GM12878 (cell line): Measurements from ENCODE around the gene TK2. TPM values are rescaled to one million over a fixed set of nuclear protein-coding genes. Genes with fewer than 3 reads are reported as not detected.

Experiments
- ATAC-seq: fragments of 200-7000 bp; cut with Tn5 transposase; 3 replicates; pipeline ENCODE4 v1.9.1; 2020; ENCODE audit warnings: mild to moderate bottlenecking, moderate library complexity
- BruUV-seq: library from RNA; stranded (reverse); fragments of 400-500 nt; replicated peaks from 2 replicates; lab custom pipeline; 2021; lab: Mats Ljungman, UMichigan
- CTCF ChIA-PET: fragments of 300-600 bp; sonication (Branson Sonifier 250); formaldehyde crosslinking; extraction: SDS; loops from one replicate; lab custom pipeline; 2021; ENCODE audit warnings: inconsistent platforms; lab: Yijun Ruan, JAX
- POLR2A ChIA-PET: fragments of 350-600 bp; formaldehyde crosslinking; extraction: SDS; loops from one replicate; lab custom pipeline; 2021; ENCODE audit warnings: inconsistent platforms; lab: Charles Lee
- RAD21 ChIA-PET: fragments of 300-600 bp; sonication (Branson Sonifier 250); formaldehyde crosslinking; loops from one replicate; lab custom pipeline; 2023; ENCODE audit warnings: antibody characterized with exemption; ENCODE audit not compliant: unreplicated experiment; lab: Charles Lee
- SMC1A ChIA-PET: fragments of 300-600 bp; sonication (Branson Sonifier 250); formaldehyde crosslinking; loops from one replicate; lab custom pipeline; 2023; ENCODE audit not compliant: unreplicated experiment, uncharacterized antibody; lab: Charles Lee
- DNase-seq: peaks from one replicate; pipeline ENCODE4 v3.0.0-alpha.2; 2011; ENCODE audit warnings: low read depth, low spot score
- FAIRE-seq: peaks from 3 replicates; lab custom pipeline; 2011; peaks lifted over from hg19 to GRCh38; lab: Jason Lieb, UNC
- H2AFZ ChIP-seq: 2 replicates; pipeline ENCODE4 v1.6.0; 2011; ENCODE audit warnings: low read depth, low read length, control low read depth; ENCODE audit not compliant: control insufficient read depth
- H3K27ac ChIP-seq: 2 replicates; pipeline ENCODE4 v1.5.1; 2011; ENCODE audit warnings: control low read depth; ENCODE audit not compliant: control insufficient read depth, insufficient read depth
- H3K27me3 ChIP-seq, 2 experiments: replicated peaks in 1 of 2; 2 replicates each; pipeline versions ENCODE4 v1.6.0 to v1.6.1; 2011; ENCODE audit warnings: low read length in 1 of 2; ENCODE audit not compliant: control insufficient read depth in 2 of 2, insufficient read depth in 2 of 2
- H3K36me3 ChIP-seq, 2 experiments: 2 replicates each; pipeline ENCODE4 v1.5.1; 2011; ENCODE audit warnings: low read length in 1 of 2; ENCODE audit not compliant: control insufficient read depth in 2 of 2, insufficient read depth in 2 of 2
- H3K4me1 ChIP-seq: 2 replicates; pipeline ENCODE4 v1.6.1; 2011; ENCODE audit warnings: mild to moderate bottlenecking, low read length, moderate library complexity, mixed read lengths; ENCODE audit not compliant: control insufficient read depth, insufficient read depth
- H3K4me2 ChIP-seq: 2 replicates; pipeline ENCODE4 v1.6.0; 2011; ENCODE audit warnings: control low read depth; ENCODE audit not compliant: control insufficient read depth, insufficient read depth
- H3K4me3 ChIP-seq: fragments of 200-600 bp; sonication (generic); 2 replicates; pipeline ENCODE4 v1.5.1; 2016
- H3K79me2 ChIP-seq: 2 replicates; pipeline ENCODE4 v1.6.0; 2011; ENCODE audit warnings: low read length; ENCODE audit not compliant: control insufficient read depth, insufficient read depth
- H3K9ac ChIP-seq: 2 replicates; pipeline ENCODE4 v1.8.0; 2011; ENCODE audit warnings: low read length, control low read depth, mixed read lengths; ENCODE audit not compliant: control insufficient read depth, insufficient read depth
- H3K9me3 ChIP-seq: replicated peaks from 3 replicates; pipeline ENCODE4 v1.5.1; 2011; ENCODE audit warnings: mild to moderate bottlenecking, low read length; ENCODE audit not compliant: control insufficient read depth, insufficient read depth
- H4K20me1 ChIP-seq: 2 replicates; pipeline ENCODE4 v1.6.0; 2011; ENCODE audit not compliant: control insufficient read depth, insufficient read depth
- BRCA1 ChIP-seq: IDR thresholded peaks from 2 replicates; pipeline ENCODE4 v1.6.1; 2011; ENCODE audit warnings: low read depth, low read length, improper control_type of control experiment
- CBFB ChIP-seq: IDR thresholded peaks from 2 replicates; pipeline ENCODE4 v1.6.1; 2016; ENCODE audit warnings: antibody characterized with exemption, low read depth
- PAX8 ChIP-seq: fragments of 450-650 bp; IDR thresholded peaks from 2 replicates; pipeline ENCODE4 v1.6.1; 2017; ENCODE audit warnings: mild to moderate bottlenecking, moderate library complexity
- POU2F2 ChIP-seq: IDR thresholded peaks from 3 replicates; pipeline ENCODE4 v1.6.1; 2011; ENCODE audit warnings: low read depth, mild to moderate bottlenecking, low read length, borderline replicate concordance
- SIN3A ChIP-seq: IDR thresholded peaks from 2 replicates; pipeline ENCODE4 v1.6.1; 2012; ENCODE audit warnings: low read depth, low read length, improper control_type of control experiment
- SIX5 ChIP-seq: IDR thresholded peaks from 2 replicates; pipeline ENCODE4 v1.6.1; 2011; ENCODE audit warnings: mild to moderate bottlenecking, low read depth, low read length, moderate library complexity; ENCODE audit not compliant: severe bottlenecking
- SMC3 ChIP-seq: IDR thresholded peaks from 2 replicates; pipeline ENCODE4 v1.6.1; 2011; ENCODE audit warnings: low read length, improper control_type of control experiment, borderline replicate concordance
- SREBF1 ChIP-seq: IDR thresholded peaks from 2 replicates; pipeline ENCODE4 v1.6.1; 2012; ENCODE audit warnings: mild to moderate bottlenecking, low read length
- WGBS: methylation state at CpG from one replicate; pipeline ENCODE4 v1.1.6; 2016; ENCODE audit warnings: low lambda C conversion rate; ENCODE audit not compliant: insufficient replicate concordance, insufficient coverage; ENCODE audit errors: missing lambda C conversion rate; 5-methylcytosine and 5-hydroxymethylcytosine counted together
- in situ Hi-C: fragments of 300-500 bp; cut with MboI; formaldehyde crosslinking; loops from 9 replicates; pipeline ENCODE4 v1.14.3; 2018; ENCODE audit warnings: mixed read lengths
- intact Hi-C: fragments of 100-400 bp; cut with micrococcal nuclease; formaldehyde crosslinking; loops from one replicate; pipeline ENCODE4 v1.14.2; 2022; ENCODE audit not compliant: unreplicated experiment
- polyA plus RNA-seq, 11 experiments: library from polyadenylated mRNA; depleted of rRNA in 4 of 11; unstranded in 6 of 11; stranded (reverse) in 5 of 11; fragments of >200 nt; fragmentation: Nextera tagmentation in 4 of 11; fragmentation: Illumina TruSeq in 1 of 11; extraction: Ambion mirVana in 4 of 11; extraction: Trizol in 1 of 11; gene quantifications; 1 replicate in 1 of 11; 2 replicates in 10 of 11; pipeline versions ENCODE4 v1.2.1 to v1.2.3, GENCODE V29; 2011 to 2016; ENCODE audit warnings: inconsistent platforms in 2 of 11, missing spikeins in 2 of 11, low read depth in 1 of 11
- total RNA-seq, 4 experiments: library from RNA; depleted of rRNA in 3 of 4; stranded (reverse); fragments of >200 nt in 3 of 4; fragmentation: Illumina TruSeq in 1 of 4; extraction: Trizol in 1 of 4; gene quantifications; 2 replicates each; pipeline versions ENCODE4 v1.2.1 to v1.2.3, GENCODE V29; 2013 to 2021
- TF ChIP-seq, protein P1 (sequence below): IDR thresholded peaks from 2 replicates; pipeline ENCODE4 v1.6.1; 2011; ENCODE audit warnings: borderline replicate concordance, low read depth, mild to moderate bottlenecking, moderate library complexity, low read length; ENCODE audit not compliant: insufficient read depth, poor library complexity, severe bottlenecking
- TF ChIP-seq, protein P2 (sequence below): IDR thresholded peaks from 2 replicates; pipeline ENCODE4 v1.6.1; 2011; ENCODE audit warnings: low read depth, low read length, improper control_type of control experiment, borderline replicate concordance

The TK2 gene
- total and polyA plus RNA-seq, 10 of the 15 experiments (the other 5 are each of a cell fraction or from before 2014, with no cell fraction given) = 1.3 to 12.4 (median 3.0) TPM

DNA sequence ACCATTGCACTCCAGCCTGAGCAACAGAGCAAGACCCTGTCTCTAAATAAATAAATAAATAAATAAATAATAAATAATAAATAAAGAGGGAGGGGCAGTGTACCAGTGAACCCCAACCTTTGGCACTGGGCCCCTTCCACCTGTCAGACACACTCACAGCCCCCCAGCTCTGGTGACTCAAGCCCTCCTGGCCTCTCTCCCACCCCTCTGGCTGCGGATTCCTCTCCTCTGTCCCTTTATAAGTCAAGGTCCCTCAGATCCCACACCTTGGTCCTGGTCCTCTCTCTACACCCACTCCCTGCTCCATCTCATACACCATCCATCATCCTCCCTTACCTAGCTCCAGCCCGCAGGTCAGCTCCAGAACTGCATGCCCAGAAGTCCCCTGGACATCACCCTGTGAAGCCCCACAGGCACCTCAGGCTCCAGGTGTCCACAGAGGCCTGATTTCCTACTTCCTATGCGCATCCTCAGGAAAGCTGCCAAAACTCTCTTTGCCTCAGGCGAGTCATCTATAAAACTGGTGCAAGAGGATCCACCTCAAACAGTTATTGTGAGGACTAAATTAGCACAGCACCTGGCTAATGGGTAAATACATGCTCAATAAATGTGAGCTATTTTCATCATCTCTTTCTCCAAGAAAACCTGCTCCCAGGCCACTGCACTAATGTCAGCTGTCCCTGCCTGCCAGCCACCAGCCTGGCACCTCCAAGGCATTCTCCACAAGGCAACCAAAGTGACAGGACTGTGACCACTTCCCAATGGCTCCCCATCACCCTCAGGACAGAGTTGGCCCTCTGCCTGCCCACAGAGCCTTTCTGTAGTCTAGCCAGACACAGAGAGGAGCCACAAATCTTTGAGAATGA, 76.0 kb downstream of the TK2 start (continued):
- no peak for TF ChIP-seq SMC3
- TF ChIP-seq, protein P1, sequence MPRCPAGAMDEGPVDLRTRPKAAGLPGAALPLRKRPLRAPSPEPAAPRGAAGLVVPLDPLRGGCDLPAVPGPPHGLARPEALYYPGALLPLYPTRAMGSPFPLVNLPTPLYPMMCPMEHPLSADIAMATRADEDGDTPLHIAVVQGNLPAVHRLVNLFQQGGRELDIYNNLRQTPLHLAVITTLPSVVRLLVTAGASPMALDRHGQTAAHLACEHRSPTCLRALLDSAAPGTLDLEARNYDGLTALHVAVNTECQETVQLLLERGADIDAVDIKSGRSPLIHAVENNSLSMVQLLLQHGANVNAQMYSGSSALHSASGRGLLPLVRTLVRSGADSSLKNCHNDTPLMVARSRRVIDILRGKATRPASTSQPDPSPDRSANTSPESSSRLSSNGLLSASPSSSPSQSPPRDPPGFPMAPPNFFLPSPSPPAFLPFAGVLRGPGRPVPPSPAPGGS = no peak
- TF ChIP-seq PAX8 = no peak
- no peak for TF ChIP-seq POU2F2
- TF ChIP-seq BRCA1 = no peak

DNA sequence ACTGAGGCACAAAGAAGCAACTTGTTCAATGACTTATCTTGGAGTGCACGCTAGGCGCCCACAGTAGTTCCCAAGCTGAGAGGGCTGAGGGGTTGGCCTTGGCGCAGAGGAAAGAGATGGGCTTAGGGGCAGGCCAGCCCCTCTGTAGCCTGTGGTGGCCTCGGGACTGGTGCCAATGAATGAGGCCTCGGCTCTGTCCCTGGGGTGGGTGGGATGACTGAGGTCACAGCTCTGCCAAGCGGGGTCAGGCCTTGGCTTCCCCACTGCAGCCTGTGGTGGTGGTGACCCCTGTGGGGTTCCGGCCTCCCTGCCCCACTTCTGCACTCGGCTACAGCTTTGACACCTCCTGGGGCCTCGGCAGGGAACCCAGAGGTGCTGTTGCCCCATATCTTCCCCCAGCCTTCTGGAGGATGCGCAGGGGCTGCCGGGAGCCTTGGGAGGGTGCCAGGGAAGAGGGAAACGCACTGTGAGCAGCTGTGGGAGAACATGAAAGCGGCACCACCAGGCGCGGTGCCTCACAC, 76.8 kb downstream of the TK2 start:
- RAD21 ChIA-PET = interaction anchor here (1.6 to 1.7 kb wide), 2 partner anchors 51 to 116 kb away, joined by 4 to 5 read pairs; no protein-coding TSS in a partner anchor
- H3K36me3 ChIP-seq = no peaks in the 10 kb centered on the region
- H3K4me2 ChIP-seq = no peak overlapping the region
- WGBS = 46% methylated on average over 15 of the region's 15 CpGs
- no peaks in the 10 kb centered on the region for H3K4me1 ChIP-seq
- no peak overlapping the region for H3K27ac ChIP-seq
- no peaks in the 10 kb centered on the region for H3K9me3 ChIP-seq
- no TSS peak for BruUV-seq
- H3K27me3 ChIP-seq = peaks cover 3% of the 10 kb centered on the region in 2 experiments; a peak in 3 of 4 replicates
- SMC1A ChIA-PET = interaction anchor here (1.7 to 5.9 kb wide), 2 partner anchors 11 to 67 kb away, joined by 4 to 36 read pairs; no protein-coding TSS in a partner anchor
- ATAC-seq (no peak), FAIRE-seq (no peak), DNase-seq (no peak)
- TF ChIP-seq SIX5 (no peak), SIN3A (no peak), SREBF1 (no peak), CBFB (no peak)
- TF ChIP-seq, protein P2, sequence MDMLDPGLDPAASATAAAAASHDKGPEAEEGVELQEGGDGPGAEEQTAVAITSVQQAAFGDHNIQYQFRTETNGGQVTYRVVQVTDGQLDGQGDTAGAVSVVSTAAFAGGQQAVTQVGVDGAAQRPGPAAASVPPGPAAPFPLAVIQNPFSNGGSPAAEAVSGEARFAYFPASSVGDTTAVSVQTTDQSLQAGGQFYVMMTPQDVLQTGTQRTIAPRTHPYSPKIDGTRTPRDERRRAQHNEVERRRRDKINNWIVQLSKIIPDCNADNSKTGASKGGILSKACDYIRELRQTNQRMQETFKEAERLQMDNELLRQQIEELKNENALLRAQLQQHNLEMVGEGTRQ = no peak
- no peaks in the 10 kb centered on the region for H4K20me1 ChIP-seq
- H3K9ac ChIP-seq = no peak overlapping the region
- H3K4me3 ChIP-seq = no peak overlapping the region
- intact Hi-C loops (no loop called here), in situ Hi-C loops (no loop called here)
- CTCF ChIA-PET = interaction anchor here (0.9 to 6.4 kb wide), 3 partner anchors 66 to 395 kb away, joined by 3 to 60 read pairs (median 3); no protein-coding TSS in a partner anchor
- POLR2A ChIA-PET = no interaction called here
- no peak overlapping the region for H2AFZ ChIP-seq
- no peaks in the 10 kb centered on the region for H3K79me2 ChIP-seq
